ENCODE results near the gene KANSL3.
A peak's percentile ranks its signal among the peaks of the same experiment; 100 is the strongest.

KANSL3 gene

DNA sequence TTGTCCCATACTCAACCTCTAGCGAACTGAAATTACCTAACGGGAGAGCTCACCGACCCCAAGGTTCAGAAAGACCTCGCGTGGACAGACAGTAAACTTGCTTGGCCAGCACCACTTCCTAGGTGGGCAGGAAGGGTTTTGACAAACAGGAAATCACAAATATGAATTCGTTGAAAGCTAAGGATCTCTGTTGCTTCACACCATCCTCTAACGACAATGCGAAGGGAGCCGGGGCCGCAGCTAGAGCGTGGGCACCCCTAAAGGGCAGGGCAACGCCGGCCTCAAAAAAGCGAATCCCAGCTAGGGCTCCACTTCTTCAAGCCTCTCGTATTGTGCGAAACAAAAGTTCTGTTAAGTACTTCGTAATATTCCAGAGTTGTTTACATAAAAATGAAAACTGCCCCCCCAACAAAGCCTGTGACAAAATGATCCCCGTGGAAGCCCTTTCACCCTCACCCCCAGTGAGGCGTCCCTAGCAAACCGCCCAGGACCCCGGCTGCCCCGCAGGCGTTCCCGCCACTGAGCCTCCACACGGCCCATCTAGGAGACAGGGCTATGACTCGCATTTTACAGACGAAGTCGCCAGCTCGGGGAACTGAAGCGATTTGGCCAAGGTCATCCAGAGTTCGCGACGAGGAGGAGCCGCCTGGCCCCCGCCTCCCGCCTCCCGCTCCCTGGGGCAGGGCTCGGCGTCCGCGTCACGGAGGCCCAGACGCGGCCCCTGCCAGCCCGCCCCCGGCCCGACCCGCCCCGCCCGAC lies 548 bp downstream of the KANSL3 start:
- Histone ChIP-seq H3K27me3 (ENCODE audit: insufficient read depth, low read depth) (no peaks in the 10 kb centered on the region), H3K79me2 (ENCODE audit: insufficient read depth, low read depth) (peaks cover 52% of the 10 kb centered on the region; the same call in 1 of the 2 replicates), H3K27ac (peak overlapping the region; percentile 58), H3K4me1 (ENCODE audit: low read depth, poor library complexity, severe bottlenecking) (peaks cover 42% of the 10 kb centered on the region), H3K9ac (peak overlapping the region; percentile 61), H3K4me2 (peak overlapping the region; percentile 100), H4K20me1 (ENCODE audit: insufficient read depth) (no peaks in the 10 kb centered on the region), H3K36me3 (ENCODE audit: insufficient read depth) (no peaks in the 10 kb centered on the region; the same call in 1 of the 2 replicates), H2AFZ (ENCODE audit: low read depth) (peak overlapping the region; percentile 44; the same call in 1 of the 2 replicates), H3K4me3 (IDR thresholded peaks at IDR 0.05; ENCODE audit: insufficient read depth, low read depth, low read length) (peak overlapping the region; percentile 89)
- TF ChIP-seq, protein P1, sequence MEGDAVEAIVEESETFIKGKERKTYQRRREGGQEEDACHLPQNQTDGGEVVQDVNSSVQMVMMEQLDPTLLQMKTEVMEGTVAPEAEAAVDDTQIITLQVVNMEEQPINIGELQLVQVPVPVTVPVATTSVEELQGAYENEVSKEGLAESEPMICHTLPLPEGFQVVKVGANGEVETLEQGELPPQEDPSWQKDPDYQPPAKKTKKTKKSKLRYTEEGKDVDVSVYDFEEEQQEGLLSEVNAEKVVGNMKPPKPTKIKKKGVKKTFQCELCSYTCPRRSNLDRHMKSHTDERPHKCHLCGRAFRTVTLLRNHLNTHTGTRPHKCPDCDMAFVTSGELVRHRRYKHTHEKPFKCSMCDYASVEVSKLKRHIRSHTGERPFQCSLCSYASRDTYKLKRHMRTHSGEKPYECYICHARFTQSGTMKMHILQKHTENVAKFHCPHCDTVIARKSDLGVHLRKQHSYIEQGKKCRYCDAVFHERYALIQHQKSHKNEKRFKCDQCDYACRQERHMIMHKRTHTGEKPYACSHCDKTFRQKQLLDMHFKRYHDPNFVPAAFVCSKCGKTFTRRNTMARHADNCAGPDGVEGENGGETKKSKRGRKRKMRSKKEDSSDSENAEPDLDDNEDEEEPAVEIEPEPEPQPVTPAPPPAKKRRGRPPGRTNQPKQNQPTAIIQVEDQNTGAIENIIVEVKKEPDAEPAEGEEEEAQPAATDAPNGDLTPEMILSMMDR (conservative IDR thresholded peaks at IDR 0.05; ENCODE audit: low read depth, low read length) = no peak

- peaks cover 51% of the 10 kb centered on the region for H3K4me1 ChIP-seq (ENCODE audit: low read depth, poor library complexity, severe bottlenecking)
- no peak overlapping the region for H2AFZ ChIP-seq (ENCODE audit: low read depth)
- no peaks in the 10 kb centered on the region for H4K20me1 ChIP-seq (ENCODE audit: insufficient read depth)
- peak overlapping the region; percentile 61 for H3K9ac ChIP-seq
- TF ChIP-seq, protein P1 (conservative IDR thresholded peaks at IDR 0.05; ENCODE audit: low read depth, low read length) = no peak
- peak overlapping the region; percentile 58 for H3K27ac ChIP-seq
- peaks cover 3% of the 10 kb centered on the region; the same call in 1 of the 2 replicates for H3K36me3 ChIP-seq (ENCODE audit: insufficient read depth)
- peaks cover 61% of the 10 kb centered on the region; the same call in 1 of the 2 replicates for H3K79me2 ChIP-seq (ENCODE audit: insufficient read depth, low read depth)
- peak overlapping the region; percentile 89 for H3K4me3 ChIP-seq (IDR thresholded peaks at IDR 0.05; ENCODE audit: insufficient read depth, low read depth, low read length)
- H3K27me3 ChIP-seq (ENCODE audit: insufficient read depth, low read depth) = no peaks in the 10 kb centered on the region
- peak overlapping the region; percentile 100 for H3K4me2 ChIP-seq
These were observed 1.5 kb downstream of the KANSL3 start for GRCh38 chr2:96636551-96637171.

GRCh38 chr2:96633641-96634040 lies 4.5 kb downstream of the KANSL3 start:
- no peaks in the 10 kb centered on the region for H3K27me3 ChIP-seq (ENCODE audit: insufficient read depth, low read depth)
- peak overlapping the region; percentile 100 for H3K4me2 ChIP-seq
- H3K36me3 ChIP-seq (ENCODE audit: insufficient read depth) = peaks cover 4% of the 10 kb centered on the region; the same call in 1 of the 2 replicates
- H3K27ac ChIP-seq = no peak overlapping the region
- H3K4me1 ChIP-seq (ENCODE audit: low read depth, poor library complexity, severe bottlenecking) = peaks cover 46% of the 10 kb centered on the region
- H4K20me1 ChIP-seq (ENCODE audit: insufficient read depth) = no peaks in the 10 kb centered on the region
- no peak overlapping the region for H3K9ac ChIP-seq
- no peak overlapping the region for H3K4me3 ChIP-seq (IDR thresholded peaks at IDR 0.05; ENCODE audit: insufficient read depth, low read depth, low read length)
- TF ChIP-seq, protein P1 (conservative IDR thresholded peaks at IDR 0.05; ENCODE audit: low read depth, low read length) = no peak
- H3K79me2 ChIP-seq (ENCODE audit: insufficient read depth, low read depth) = peaks cover 63% of the 10 kb centered on the region; the same call in 1 of the 2 replicates
- no peak overlapping the region for H2AFZ ChIP-seq (ENCODE audit: low read depth)

DNA sequence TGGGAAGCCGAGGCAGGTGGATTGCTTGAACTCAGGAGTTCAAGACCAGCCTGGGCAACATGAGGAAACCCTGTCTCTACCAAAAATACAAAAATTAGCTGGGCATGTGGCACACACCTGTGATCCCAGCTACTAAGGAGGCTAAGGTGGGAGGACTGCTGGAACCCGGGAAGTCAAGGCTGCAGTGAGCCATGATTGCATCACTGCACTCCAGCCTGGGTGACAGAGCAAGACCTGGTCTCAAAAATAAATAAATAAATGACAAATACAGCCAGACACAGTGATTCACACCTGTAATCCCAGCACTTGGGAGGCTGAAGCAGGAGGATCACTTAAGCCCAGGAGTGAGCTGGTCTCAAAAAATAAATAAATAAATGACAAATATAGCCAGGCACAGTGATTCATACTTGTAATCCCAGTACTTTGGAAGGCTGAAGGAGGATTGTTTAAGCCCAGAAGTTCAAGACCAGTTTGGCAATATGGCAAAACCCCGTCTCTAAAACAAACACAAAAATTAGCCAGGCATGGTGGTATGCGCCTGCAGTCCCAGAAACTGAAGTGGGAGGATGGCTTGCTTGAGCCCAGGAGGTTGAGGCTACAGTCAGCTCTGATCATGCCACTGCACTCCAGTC lies 6.2 kb downstream of the KANSL3 start:
- Histone ChIP-seq H3K4me1 (ENCODE audit: low read depth, poor library complexity, severe bottlenecking) (peaks cover 43% of the 10 kb centered on the region), H4K20me1 (ENCODE audit: insufficient read depth) (no peaks in the 10 kb centered on the region), H3K79me2 (ENCODE audit: insufficient read depth, low read depth) (peaks cover 55% of the 10 kb centered on the region; the same call in 1 of the 2 replicates), H3K36me3 (ENCODE audit: insufficient read depth) (peaks cover 4% of the 10 kb centered on the region; the same call in 1 of the 2 replicates), H2AFZ (ENCODE audit: low read depth) (no peak overlapping the region), H3K27me3 (ENCODE audit: insufficient read depth, low read depth) (no peaks in the 10 kb centered on the region), H3K9ac (no peak overlapping the region), H3K4me3 (IDR thresholded peaks at IDR 0.05; ENCODE audit: insufficient read depth, low read depth, low read length) (no peak overlapping the region), H3K27ac (no peak overlapping the region), H3K4me2 (no peak overlapping the region)
- TF ChIP-seq, protein P1 (conservative IDR thresholded peaks at IDR 0.05; ENCODE audit: low read depth, low read length) = no peak

Measured in KMS-11 (cell line).